Cardiac muscle cell (in vitro differentiated cells and primary cell): ENCODE data around the gene RELA. TPM values are rescaled to one million over a fixed set of nuclear protein-coding genes. Genes with fewer than 3 reads are reported as not detected.

Source experiments
- DNase-seq, 2 donors: peaks; one replicate each; pipeline versions ENCODE4 v3.0.0 to v3.0.0-alpha.2; 2010 to 2017; ENCODE audit warnings: low read depth in 1 of 2, low spot score in 1 of 2
- H3K27ac ChIP-seq: fragments of 200-600 bp; sonication (generic); 2 replicates; pipeline ENCODE4 v1.5.1; 2016
- H3K27me3 ChIP-seq: fragments of 200-600 bp; sonication (generic); 2 replicates; pipeline ENCODE4 v1.6.0; 2016; ENCODE audit warnings: control low read depth
- H3K36me3 ChIP-seq: fragments of 200-600 bp; sonication (generic); 2 replicates; pipeline ENCODE4 v1.5.1; 2016; ENCODE audit warnings: control low read depth
- H3K4me1 ChIP-seq: fragments of 200-600 bp; sonication (generic); 2 replicates; pipeline ENCODE4 v1.8.1; 2017; ENCODE audit warnings: low read depth, mild to moderate bottlenecking, mixed run types
- H3K4me3 ChIP-seq: fragments of 200-600 bp; sonication (generic); 2 replicates; pipeline ENCODE4 v1.5.1; 2016; ENCODE audit warnings: mild to moderate bottlenecking
- H3K9me3 ChIP-seq: fragments of 200-600 bp; sonication (generic); 2 replicates; pipeline ENCODE4 v1.5.1; 2017; ENCODE audit warnings: low read depth, mild to moderate bottlenecking, control low read depth
- polyA plus RNA-seq: library from polyadenylated mRNA; unstranded; fragments of >200 nt; fragmentation: Nextera tagmentation; extraction: Ambion mirVana; gene quantifications from 2 replicates; pipeline ENCODE4 v1.2.1, GENCODE V29; 2016
- total RNA-seq: library from RNA; depleted of rRNA; stranded (reverse); fragments of >200 nt; gene quantifications from 2 replicates; pipeline ENCODE4 v1.2.3, GENCODE V29; 2016
- TF ChIP-seq, protein P1 (sequence below): IDR thresholded peaks from 2 replicates; pipeline ENCODE4 v1.5.1; 2012; ENCODE audit warnings: low read depth, mild to moderate bottlenecking, low read length

The RELA gene
- total and polyA plus RNA-seq, 2 experiments from 2014 or later: 46.2 to 51.9 TPM

DNA sequence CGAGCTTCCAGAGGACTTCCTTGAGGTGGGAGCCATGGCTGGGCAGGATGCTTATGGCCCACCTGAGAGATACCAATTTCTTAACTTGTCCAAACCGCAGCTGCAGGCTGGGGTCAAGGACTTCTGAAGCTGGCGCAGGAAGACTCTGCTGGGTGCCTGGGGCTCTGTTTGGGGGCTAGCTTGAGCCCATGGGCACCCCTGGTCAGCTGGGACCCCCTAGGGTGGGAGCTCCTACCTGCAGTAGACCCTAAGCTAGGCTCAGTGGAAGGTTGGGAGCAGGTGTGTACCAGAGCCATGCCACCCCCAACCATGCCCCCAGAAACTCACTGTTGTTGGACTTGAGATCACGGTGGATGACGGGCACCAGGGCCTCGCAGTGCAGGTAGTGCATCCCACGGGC lies 50.0 kb downstream of the RELA start:
- Histone ChIP-seq H3K36me3 (no peaks in the 10 kb centered on the region), H3K27me3 (no peaks in the 10 kb centered on the region), H3K27ac (no peak overlapping the region), H3K9me3 (no peaks in the 10 kb centered on the region), H3K4me1 (peaks cover 12% of the 10 kb centered on the region), H3K4me3 (no peak overlapping the region)
- TF ChIP-seq, protein P1, sequence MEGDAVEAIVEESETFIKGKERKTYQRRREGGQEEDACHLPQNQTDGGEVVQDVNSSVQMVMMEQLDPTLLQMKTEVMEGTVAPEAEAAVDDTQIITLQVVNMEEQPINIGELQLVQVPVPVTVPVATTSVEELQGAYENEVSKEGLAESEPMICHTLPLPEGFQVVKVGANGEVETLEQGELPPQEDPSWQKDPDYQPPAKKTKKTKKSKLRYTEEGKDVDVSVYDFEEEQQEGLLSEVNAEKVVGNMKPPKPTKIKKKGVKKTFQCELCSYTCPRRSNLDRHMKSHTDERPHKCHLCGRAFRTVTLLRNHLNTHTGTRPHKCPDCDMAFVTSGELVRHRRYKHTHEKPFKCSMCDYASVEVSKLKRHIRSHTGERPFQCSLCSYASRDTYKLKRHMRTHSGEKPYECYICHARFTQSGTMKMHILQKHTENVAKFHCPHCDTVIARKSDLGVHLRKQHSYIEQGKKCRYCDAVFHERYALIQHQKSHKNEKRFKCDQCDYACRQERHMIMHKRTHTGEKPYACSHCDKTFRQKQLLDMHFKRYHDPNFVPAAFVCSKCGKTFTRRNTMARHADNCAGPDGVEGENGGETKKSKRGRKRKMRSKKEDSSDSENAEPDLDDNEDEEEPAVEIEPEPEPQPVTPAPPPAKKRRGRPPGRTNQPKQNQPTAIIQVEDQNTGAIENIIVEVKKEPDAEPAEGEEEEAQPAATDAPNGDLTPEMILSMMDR: no peak
- DNase-seq: no peak

DNA sequence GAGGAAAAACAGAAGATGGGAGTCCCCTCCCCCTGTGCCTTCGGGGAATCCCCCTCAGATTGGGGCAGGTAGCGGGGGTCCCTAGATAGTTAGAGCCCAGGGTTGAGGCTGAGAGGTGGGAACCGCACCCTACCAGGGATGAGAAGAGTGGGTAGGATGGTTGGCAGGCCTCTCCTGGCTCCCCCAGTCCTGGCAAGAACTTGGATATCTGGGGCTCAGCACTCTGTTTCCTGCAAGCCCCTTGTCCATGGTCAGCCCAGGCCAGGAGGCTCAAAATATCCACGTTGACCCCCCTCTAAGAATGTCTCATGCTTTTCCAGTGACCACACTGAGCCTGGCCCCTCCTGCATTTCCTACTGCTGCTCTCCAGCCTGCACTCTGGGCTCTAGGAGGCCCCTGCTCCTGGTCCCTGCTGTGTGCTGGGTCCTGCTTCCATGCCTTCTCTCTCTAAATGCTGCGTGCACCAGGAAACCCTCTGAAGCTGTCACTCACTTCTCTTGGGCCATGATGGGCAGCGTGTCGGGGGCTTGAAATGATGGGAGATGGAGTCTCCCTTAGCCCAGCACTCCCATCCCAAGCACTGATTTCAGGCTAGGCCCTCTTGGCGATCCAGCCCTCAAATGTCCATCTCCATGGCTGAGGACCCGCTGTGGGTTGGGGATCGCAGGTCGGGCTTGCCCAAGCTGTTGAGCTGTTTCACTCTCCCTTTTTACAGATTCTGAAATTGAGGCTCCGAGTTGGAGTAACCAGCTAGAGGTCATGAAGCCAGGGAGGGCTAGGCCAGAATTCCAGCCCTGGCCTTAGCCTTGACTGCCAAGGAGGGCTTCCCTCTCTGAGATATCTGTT lies 50.7 kb downstream of the RELA start:
- Histone ChIP-seq H3K27me3 (no peaks in the 10 kb centered on the region), H3K27ac (no peak overlapping the region), H3K4me3 (no peak overlapping the region), H3K36me3 (no peaks in the 10 kb centered on the region), H3K4me1 (peaks cover 12% of the 10 kb centered on the region), H3K9me3 (no peaks in the 10 kb centered on the region)
- TF ChIP-seq, protein P1: no peak
- DNase-seq: peak in 1 of 2 donors; percentile 43

DNA sequence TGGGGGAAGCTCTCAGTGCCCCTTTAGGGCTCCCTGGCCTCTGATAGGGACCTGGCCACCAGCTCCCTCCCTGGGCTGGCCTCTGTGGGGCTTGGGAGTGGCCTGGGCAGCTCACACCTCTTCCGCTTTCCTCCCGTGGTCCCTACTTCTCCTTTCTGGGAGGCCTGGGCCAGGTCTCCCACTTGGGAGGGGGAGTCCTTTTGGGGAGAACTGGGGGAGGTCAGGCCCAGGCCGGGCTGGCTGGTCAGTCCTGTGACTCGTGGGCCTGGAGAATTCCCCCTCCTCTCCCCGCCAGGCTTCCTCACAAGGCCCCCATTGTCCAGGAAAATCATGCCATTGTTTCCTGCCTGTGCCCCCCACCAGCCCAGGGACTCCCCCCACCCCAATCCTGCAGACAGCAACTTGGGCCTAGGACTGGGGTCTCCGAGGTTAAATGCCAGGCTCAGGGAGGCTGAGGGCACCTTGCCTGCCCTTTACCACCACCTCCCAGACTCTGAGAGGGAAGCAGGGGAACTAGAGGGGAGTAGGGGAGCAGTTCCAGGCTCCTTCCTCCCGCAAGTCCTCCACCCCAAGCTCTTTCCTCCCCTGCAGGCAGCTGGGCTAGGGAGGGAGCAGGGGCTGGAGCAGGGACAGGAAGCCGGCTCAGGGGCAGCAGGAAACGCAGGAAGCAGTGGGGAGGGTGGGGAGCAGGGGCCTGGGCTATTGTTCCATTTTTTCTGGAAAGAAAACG lies 51.5 kb downstream of the RELA start:
- H3K27me3 ChIP-seq: no peaks in the 10 kb centered on the region
- peak in 1 of 2 donors; percentile 54 for DNase-seq
- H3K4me3 ChIP-seq: no peak overlapping the region
- no peak overlapping the region for H3K27ac ChIP-seq
- H3K9me3 ChIP-seq: no peaks in the 10 kb centered on the region
- TF ChIP-seq, protein P1: no peak
- peaks cover 10% of the 10 kb centered on the region for H3K4me1 ChIP-seq
- no peaks in the 10 kb centered on the region for H3K36me3 ChIP-seq

DNA sequence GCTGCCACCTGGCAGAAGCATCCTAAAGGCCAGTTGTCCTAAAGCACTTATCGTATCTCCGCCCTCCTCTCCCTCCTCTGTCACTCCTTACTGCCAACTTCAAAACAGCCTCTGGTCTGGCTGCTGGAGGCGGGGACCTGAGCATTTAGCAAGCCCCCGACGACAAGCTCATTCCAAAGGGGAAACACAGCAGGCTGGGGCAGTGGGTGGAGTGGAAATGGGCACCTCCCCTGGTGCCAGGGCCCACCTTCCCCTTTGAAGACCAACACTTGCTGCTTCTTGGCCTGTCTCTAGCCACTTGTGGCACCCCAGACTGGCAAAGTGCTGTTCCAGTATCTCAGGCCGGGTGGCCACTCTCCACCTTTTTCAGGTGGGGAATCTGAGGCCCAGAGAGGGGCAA lies 52.3 kb downstream of the RELA start:
- TF ChIP-seq, protein P1: no peak
- peaks cover 3% of the 10 kb centered on the region for H3K36me3 ChIP-seq
- no peak overlapping the region for H3K4me3 ChIP-seq
- no peak overlapping the region for H3K27ac ChIP-seq
- peaks cover 10% of the 10 kb centered on the region for H3K4me1 ChIP-seq
- H3K27me3 ChIP-seq: no peaks in the 10 kb centered on the region
- no peak for DNase-seq
- no peaks in the 10 kb centered on the region for H3K9me3 ChIP-seq

DNA sequence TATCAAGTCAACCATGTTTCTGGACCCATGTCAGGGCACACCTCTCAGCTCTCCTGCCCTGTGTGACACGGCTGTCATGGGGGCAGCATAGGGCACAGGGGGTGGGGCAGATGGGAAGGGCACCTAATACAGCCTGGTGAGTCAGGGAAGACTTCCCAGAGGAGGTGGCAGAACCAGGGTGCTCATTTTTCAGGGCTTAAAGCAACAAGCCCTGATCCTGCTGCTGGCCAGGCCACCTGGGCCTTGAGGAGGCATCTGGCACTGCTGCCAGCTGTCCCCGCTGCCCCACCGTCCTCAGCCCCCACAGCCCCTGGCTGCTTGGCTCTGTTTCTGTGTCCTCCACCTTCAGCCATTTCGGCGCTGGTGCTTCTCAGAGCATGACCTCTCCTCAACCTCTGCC lies 53.1 kb downstream of the RELA start:
- TF ChIP-seq, protein P1: no peak
- Histone ChIP-seq H3K4me1 (peaks cover 10% of the 10 kb centered on the region), H3K36me3 (peaks cover 8% of the 10 kb centered on the region), H3K9me3 (no peaks in the 10 kb centered on the region), H3K4me3 (no peak overlapping the region), H3K27me3 (no peaks in the 10 kb centered on the region), H3K27ac (no peak overlapping the region)
- no peak for DNase-seq
